Astrocyte (in vitro differentiated cells and primary cell): Measurements from ENCODE around the gene ELMOD3. TPM values are rescaled to one million over a fixed set of nuclear protein-coding genes. Genes with fewer than 3 reads are reported as not detected.

Experiments used
- DNase-seq: peaks from one replicate; pipeline ENCODE4 v3.0.0-alpha.2; 2010; ENCODE audit warnings: low read depth
- FAIRE-seq: peaks from 2 replicates; lab custom pipeline; 2011; peaks lifted over from hg19 to GRCh38; lab: Jason Lieb, UNC
- H2AFZ ChIP-seq: 2 replicates; pipeline ENCODE4 v1.6.0; 2012; ENCODE audit warnings: low read depth, low read length, inconsistent platforms
- H3K27ac ChIP-seq: 2 replicates; pipeline ENCODE4 v1.5.1; 2011; ENCODE audit warnings: low read depth, low read length, inconsistent platforms
- H3K27me3 ChIP-seq: 2 replicates; pipeline ENCODE4 v1.6.0; 2011; ENCODE audit warnings: low read length, inconsistent platforms; ENCODE audit not compliant: insufficient read depth
- H3K36me3 ChIP-seq: 2 replicates; pipeline ENCODE4 v1.5.1; 2011; ENCODE audit warnings: low read length, inconsistent platforms; ENCODE audit not compliant: insufficient read depth
- H3K4me1 ChIP-seq: 2 replicates; pipeline ENCODE4 v1.5.1; 2011; ENCODE audit warnings: low read length, inconsistent platforms; ENCODE audit not compliant: insufficient read depth
- H3K4me2 ChIP-seq: 2 replicates; pipeline ENCODE4 v1.6.0; 2012; ENCODE audit warnings: low read length, inconsistent platforms
- H3K4me3 ChIP-seq: 2 replicates; pipeline ENCODE4 v1.5.1; 2011; ENCODE audit warnings: low read depth, mild to moderate bottlenecking, low read length, inconsistent platforms; ENCODE audit not compliant: insufficient read depth
- H3K79me2 ChIP-seq: 2 replicates; pipeline ENCODE4 v1.6.0; 2012; ENCODE audit warnings: mild to moderate bottlenecking, low read length, inconsistent platforms; ENCODE audit not compliant: insufficient read depth
- H3K9ac ChIP-seq: 2 replicates; pipeline ENCODE4 v1.6.0; 2012; ENCODE audit warnings: mild to moderate bottlenecking, low read length, inconsistent platforms
- H3K9me3 ChIP-seq: 2 replicates; pipeline ENCODE4 v1.5.1; 2012; ENCODE audit warnings: low read depth, mild to moderate bottlenecking, low read length, inconsistent platforms; ENCODE audit not compliant: insufficient read depth
- H4K20me1 ChIP-seq: 2 replicates; pipeline ENCODE4 v1.6.0; 2012; ENCODE audit warnings: low read length, inconsistent platforms; ENCODE audit not compliant: insufficient read depth
- H3K27ac Mint-ChIP-seq: one replicate; pipeline ENCODE4 v1.8.0; 2021; ENCODE audit warnings: mild to moderate bottlenecking, mixed read lengths; ENCODE audit not compliant: unreplicated experiment
- H3K27me3 Mint-ChIP-seq: one replicate; pipeline ENCODE4 v1.8.0; 2021; ENCODE audit warnings: low read depth, mixed read lengths; ENCODE audit not compliant: unreplicated experiment
- H3K36me3 Mint-ChIP-seq: one replicate; pipeline ENCODE4 v1.8.0; 2021; ENCODE audit warnings: low read depth, mixed read lengths; ENCODE audit not compliant: unreplicated experiment
- H3K4me1 Mint-ChIP-seq: one replicate; pipeline ENCODE4 v1.8.0; 2021; ENCODE audit warnings: low read depth, mixed read lengths; ENCODE audit not compliant: unreplicated experiment
- H3K4me3 Mint-ChIP-seq: one replicate; pipeline ENCODE4 v1.8.0; 2021; ENCODE audit warnings: mild to moderate bottlenecking, moderate library complexity, mixed read lengths; ENCODE audit not compliant: unreplicated experiment
- H3K9me3 Mint-ChIP-seq: one replicate; pipeline ENCODE4 v1.8.0; 2021; ENCODE audit warnings: mild to moderate bottlenecking, mixed read lengths; ENCODE audit not compliant: unreplicated experiment
- EZH2 ChIP-seq: IDR thresholded peaks from 2 replicates; pipeline ENCODE4 v1.6.1; 2012; ENCODE audit warnings: mild to moderate bottlenecking, low read length, inconsistent platforms; ENCODE audit not compliant: insufficient read depth
- total RNA-seq: library from RNA; stranded (reverse); gene quantifications from 2 replicates; pipeline ENCODE4 v1.2.1, GENCODE V29; 2021
- TF ChIP-seq, protein P1 (sequence below): IDR thresholded peaks from 2 replicates; pipeline ENCODE4 v1.5.1; 2011; ENCODE audit warnings: low read depth, mild to moderate bottlenecking, inconsistent platforms, low read length, moderate library complexity; ENCODE audit not compliant: insufficient read depth

Gene ELMOD3
- total RNA-seq, 1 donor from 2014 or later = 11.7 TPM

DNA sequence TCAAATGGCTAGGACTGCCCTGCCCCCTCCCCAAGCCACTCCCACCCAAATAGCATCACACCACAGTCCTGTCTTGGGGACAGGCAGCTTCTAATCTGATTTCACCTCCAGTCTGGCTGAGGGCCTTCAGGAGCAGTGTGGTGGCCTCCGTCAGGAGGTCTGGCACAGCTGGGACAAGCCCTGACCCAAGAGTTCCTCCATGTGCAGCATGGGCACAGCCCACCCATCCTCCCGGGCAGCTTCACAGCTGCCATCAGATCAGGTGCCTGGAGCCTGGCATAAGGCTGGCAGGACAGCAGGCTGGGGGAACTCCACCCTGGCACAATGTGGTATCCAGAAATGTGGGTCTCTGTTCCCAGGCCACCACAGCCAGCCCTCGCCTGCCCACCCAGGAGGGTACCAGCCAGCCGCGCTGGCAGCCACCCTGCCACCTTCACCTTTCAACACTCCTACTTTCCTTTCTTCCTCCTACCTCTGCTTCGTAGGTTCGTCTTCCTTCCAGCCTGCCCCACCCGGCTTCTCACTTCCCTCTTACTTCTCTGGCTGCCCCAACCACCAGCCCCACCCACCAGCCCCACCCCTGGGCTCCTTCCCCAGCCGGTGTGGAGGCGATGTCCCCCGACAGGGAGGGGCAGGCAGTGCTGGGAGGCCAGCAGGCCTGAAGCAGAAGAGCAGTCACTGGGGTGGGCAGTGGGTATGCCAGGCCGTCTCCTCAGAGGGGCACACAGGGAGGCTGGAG lies 55.4 kb downstream of the ELMOD3 start, which contains the start of gene CAPG:
TSS of gene CAPG (minus strand) at position 522 of the 739 bp plus-strand sequence. CDS start 8,221 bp downstream, outside the sequence.
- no peak within 1 kb of the TSS for H3K27ac ChIP-seq
- H3K9ac ChIP-seq = no peak within 1 kb of the TSS
- no peak within 1 kb of the TSS for H2AFZ ChIP-seq
- DNase-seq (no peak), FAIRE-seq (no peak)
- H3K4me1 ChIP-seq = peaks cover 23% of the 10 kb centered on the region
- no peaks in the 10 kb centered on the region for H3K36me3 ChIP-seq
- no peaks in the 10 kb centered on the region for H3K9me3 ChIP-seq
- no peaks in the 10 kb centered on the region for H3K27me3 ChIP-seq
- Mint-ChIP-seq H3K9me3 (no peaks in the 10 kb centered on the region), H3K27me3 (no peaks in the 10 kb centered on the region), H3K4me3 (no peak within 1 kb of the TSS), H3K4me1 (peaks cover 9% of the 10 kb centered on the region), H3K36me3 (no peaks in the 10 kb centered on the region), H3K27ac (no peak within 1 kb of the TSS)
- H3K4me3 ChIP-seq = no peak within 1 kb of the TSS
- H3K79me2 ChIP-seq = peaks cover 49% of the 10 kb centered on the region
- TF ChIP-seq, protein P1, sequence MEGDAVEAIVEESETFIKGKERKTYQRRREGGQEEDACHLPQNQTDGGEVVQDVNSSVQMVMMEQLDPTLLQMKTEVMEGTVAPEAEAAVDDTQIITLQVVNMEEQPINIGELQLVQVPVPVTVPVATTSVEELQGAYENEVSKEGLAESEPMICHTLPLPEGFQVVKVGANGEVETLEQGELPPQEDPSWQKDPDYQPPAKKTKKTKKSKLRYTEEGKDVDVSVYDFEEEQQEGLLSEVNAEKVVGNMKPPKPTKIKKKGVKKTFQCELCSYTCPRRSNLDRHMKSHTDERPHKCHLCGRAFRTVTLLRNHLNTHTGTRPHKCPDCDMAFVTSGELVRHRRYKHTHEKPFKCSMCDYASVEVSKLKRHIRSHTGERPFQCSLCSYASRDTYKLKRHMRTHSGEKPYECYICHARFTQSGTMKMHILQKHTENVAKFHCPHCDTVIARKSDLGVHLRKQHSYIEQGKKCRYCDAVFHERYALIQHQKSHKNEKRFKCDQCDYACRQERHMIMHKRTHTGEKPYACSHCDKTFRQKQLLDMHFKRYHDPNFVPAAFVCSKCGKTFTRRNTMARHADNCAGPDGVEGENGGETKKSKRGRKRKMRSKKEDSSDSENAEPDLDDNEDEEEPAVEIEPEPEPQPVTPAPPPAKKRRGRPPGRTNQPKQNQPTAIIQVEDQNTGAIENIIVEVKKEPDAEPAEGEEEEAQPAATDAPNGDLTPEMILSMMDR = no peak
- no peak for TF ChIP-seq EZH2
- H4K20me1 ChIP-seq = peaks cover 22% of the 10 kb centered on the region
- peak within 1 kb of the TSS; percentile 40 for H3K4me2 ChIP-seq

DNA sequence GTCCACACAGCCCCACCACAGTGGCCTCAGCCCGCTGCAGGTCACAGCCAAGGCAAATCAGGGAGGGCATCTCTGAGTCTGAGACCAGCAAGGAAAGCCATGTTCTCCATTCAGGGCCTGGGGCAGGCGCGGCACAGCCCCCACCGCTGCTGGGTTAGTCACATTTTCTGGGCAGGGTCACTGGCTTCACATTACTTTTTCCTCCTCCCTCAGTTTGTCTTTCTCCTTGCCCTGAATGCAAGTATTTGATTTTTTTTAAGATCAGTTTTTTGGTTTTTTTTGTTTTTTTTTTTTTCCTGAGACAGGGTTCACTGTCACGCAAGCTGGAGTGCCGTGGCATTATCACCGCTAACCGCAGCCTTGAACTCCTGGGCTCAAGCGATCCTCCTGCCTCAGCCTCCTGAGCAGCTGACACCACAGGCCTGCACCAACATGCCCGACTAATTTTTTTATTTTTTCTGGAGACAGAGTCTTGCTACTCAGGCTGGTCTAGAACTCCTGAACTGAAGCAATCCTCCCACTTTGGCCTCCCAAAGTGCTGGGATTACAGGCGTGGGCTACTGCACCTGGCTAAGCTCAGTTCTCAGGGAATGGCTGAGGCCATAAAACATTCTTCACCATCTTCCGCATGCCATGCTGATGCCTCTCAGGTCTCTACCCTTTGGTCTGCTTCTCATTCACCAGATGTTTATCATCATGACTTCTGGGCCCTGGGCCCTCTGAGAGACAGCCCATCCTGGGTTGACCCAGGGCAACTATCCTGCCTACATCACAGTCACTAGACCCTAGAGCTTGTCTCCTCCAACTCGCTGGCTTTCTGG lies 56.2 kb downstream of the ELMOD3 start:
- Histone ChIP-seq H3K36me3 (no peaks in the 10 kb centered on the region), H3K27ac (no peak overlapping the region), H4K20me1 (peaks cover 22% of the 10 kb centered on the region), H3K79me2 (peaks cover 49% of the 10 kb centered on the region), H3K9ac (no peak overlapping the region), H2AFZ (no peak overlapping the region), H3K4me3 (no peak overlapping the region), H3K4me2 (peak overlapping the region; percentile 40), H3K27me3 (no peaks in the 10 kb centered on the region), H3K9me3 (no peaks in the 10 kb centered on the region), H3K4me1 (peaks cover 16% of the 10 kb centered on the region)
- no peaks in the 10 kb centered on the region for H3K27me3 Mint-ChIP-seq
- no peak overlapping the region for H3K27ac Mint-ChIP-seq
- peaks cover 3% of the 10 kb centered on the region for H3K4me1 Mint-ChIP-seq
- no peak for FAIRE-seq
- DNase-seq = no peak
- no peaks in the 10 kb centered on the region for H3K36me3 Mint-ChIP-seq
- no peak overlapping the region for H3K4me3 Mint-ChIP-seq
- no peak for TF ChIP-seq EZH2
- TF ChIP-seq, protein P1 = no peak
- no peaks in the 10 kb centered on the region for H3K9me3 Mint-ChIP-seq
